Parathyroid adenoma (tissue), 2 donors: Measurements from ENCODE around the gene SNPH.

ENCODE experiments used
- H2AFZ ChIP-seq: fragments of 300-600 bp; sonication (generic); one replicate; pipeline ENCODE4 v1.7.0; 2017; ENCODE audit warnings: antibody characterized with exemption, mild to moderate bottlenecking
- H3K27ac ChIP-seq: fragments of 300-600 bp; sonication (generic); one replicate; pipeline ENCODE4 v1.7.0; 2017
- H3K27me3 ChIP-seq: fragments of 300-600 bp; sonication (generic); one replicate; pipeline ENCODE4 v1.7.0; 2017; ENCODE audit warnings: low read length; ENCODE audit not compliant: control insufficient read depth, insufficient read depth
- H3K36me3 ChIP-seq: fragments of 300-600 bp; sonication (generic); one replicate; pipeline ENCODE4 v1.7.0; 2017; ENCODE audit warnings: low read length; ENCODE audit not compliant: control insufficient read depth, insufficient read depth
- H3K4me1 ChIP-seq: fragments of 300-600 bp; sonication (generic); one replicate; pipeline ENCODE4 v1.7.0; 2017; ENCODE audit warnings: control low read depth
- H3K4me2 ChIP-seq: fragments of 300-600 bp; sonication (generic); one replicate; pipeline ENCODE4 v1.7.0; 2017; ENCODE audit warnings: low read length
- H3K4me3 ChIP-seq: fragments of 300-600 bp; sonication (generic); one replicate; pipeline ENCODE4 v1.7.0; 2017; ENCODE audit warnings: low read depth, low read length
- H3K79me2 ChIP-seq: fragments of 300-600 bp; sonication (generic); one replicate; pipeline ENCODE4 v1.7.0; 2017; ENCODE audit warnings: control low read depth
- H3K9ac ChIP-seq: fragments of 300-600 bp; sonication (generic); one replicate; pipeline ENCODE4 v1.7.0; 2017; ENCODE audit warnings: mild to moderate bottlenecking
- H3K9me3 ChIP-seq: fragments of 300-600 bp; sonication (generic); one replicate; pipeline ENCODE4 v1.7.0; 2017; ENCODE audit warnings: low read length; ENCODE audit not compliant: control insufficient read depth
- CTCF ChIP-seq: fragments of 300-600 bp; sonication (generic); IDR thresholded peaks from one replicate; pipeline ENCODE4 v1.7.0; 2017; ENCODE audit warnings: antibody characterized with exemption, mild to moderate bottlenecking
- donor health status: primary hyperparathyroidism.

The SNPH gene

GRCh38 chr20:1307571-1307971 lies 41.5 kb downstream of the SNPH start:
- H3K9ac ChIP-seq = no peak overlapping the region
- no peak overlapping the region for H2AFZ ChIP-seq
- H3K4me1 ChIP-seq = no peaks in the 10 kb centered on the region
- H3K27me3 ChIP-seq = no peaks in the 10 kb centered on the region
- TF ChIP-seq CTCF = no peak
- no peak overlapping the region for H3K4me2 ChIP-seq
- H3K79me2 ChIP-seq = no peaks in the 10 kb centered on the region
- no peaks in the 10 kb centered on the region for H3K36me3 ChIP-seq
- no peaks in the 10 kb centered on the region for H3K9me3 ChIP-seq
- H3K4me3 ChIP-seq = no peak overlapping the region
- H3K27ac ChIP-seq = no peak overlapping the region

DNA sequence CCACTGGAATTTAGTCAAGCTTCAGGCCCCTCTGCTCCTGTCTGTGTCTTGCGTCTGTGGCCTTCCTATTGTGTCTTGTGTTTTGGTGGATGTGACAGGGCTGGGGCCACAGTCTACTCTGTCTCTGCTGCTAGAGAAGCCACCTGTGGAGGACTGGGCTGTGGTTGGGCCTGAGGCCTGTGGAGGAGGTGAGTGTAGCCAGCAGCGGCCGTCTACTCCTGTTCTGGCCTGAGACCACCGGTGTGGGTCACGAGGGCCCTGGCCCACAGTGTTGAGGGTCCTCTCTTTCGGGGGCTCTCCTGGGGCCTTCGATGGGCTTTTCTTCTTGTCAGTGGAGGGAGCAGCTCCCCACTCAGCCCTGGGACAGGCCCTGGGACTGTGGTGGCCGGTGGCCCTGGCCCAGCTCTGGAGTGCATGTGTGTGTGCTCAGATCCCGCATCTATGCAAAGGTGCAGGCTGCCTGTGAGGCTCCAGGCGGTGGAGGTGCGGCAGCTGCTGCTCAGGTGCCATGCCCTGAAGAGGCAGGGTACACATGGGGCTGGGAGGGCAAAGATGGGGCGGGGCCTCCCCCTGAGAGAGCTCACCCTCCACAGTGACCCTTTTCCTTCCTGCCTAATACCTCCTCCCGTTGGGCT lies 42.1 kb downstream of the SNPH start:
- Histone ChIP-seq H3K36me3 (no peaks in the 10 kb centered on the region), H3K4me3 (no peak overlapping the region), H3K27me3 (no peaks in the 10 kb centered on the region), H3K4me2 (no peak overlapping the region), H3K9ac (no peak overlapping the region), H2AFZ (no peak overlapping the region), H3K4me1 (no peaks in the 10 kb centered on the region), H3K79me2 (no peaks in the 10 kb centered on the region), H3K27ac (no peak overlapping the region), H3K9me3 (no peaks in the 10 kb centered on the region)
- TF ChIP-seq CTCF = no peak

GRCh38 chr20:1308702-1309095 lies 42.6 kb downstream of the SNPH start:
- Histone ChIP-seq H3K9me3 (no peaks in the 10 kb centered on the region), H3K36me3 (no peaks in the 10 kb centered on the region), H3K27me3 (no peaks in the 10 kb centered on the region), H3K4me3 (no peak overlapping the region), H3K79me2 (no peaks in the 10 kb centered on the region), H3K4me2 (no peak overlapping the region), H3K4me1 (no peaks in the 10 kb centered on the region), H3K9ac (no peak overlapping the region), H2AFZ (no peak overlapping the region), H3K27ac (no peak overlapping the region)
- TF ChIP-seq CTCF = no peak

GRCh38 chr20:1309439-1309847 lies 43.3 kb downstream of the SNPH start:
- TF ChIP-seq CTCF = no peak
- Histone ChIP-seq H3K4me1 (no peaks in the 10 kb centered on the region), H3K4me3 (no peak overlapping the region), H3K79me2 (no peaks in the 10 kb centered on the region), H3K27me3 (no peaks in the 10 kb centered on the region), H2AFZ (no peak overlapping the region), H3K36me3 (no peaks in the 10 kb centered on the region), H3K27ac (no peak overlapping the region), H3K4me2 (no peak overlapping the region), H3K9me3 (no peaks in the 10 kb centered on the region), H3K9ac (no peak overlapping the region)

DNA sequence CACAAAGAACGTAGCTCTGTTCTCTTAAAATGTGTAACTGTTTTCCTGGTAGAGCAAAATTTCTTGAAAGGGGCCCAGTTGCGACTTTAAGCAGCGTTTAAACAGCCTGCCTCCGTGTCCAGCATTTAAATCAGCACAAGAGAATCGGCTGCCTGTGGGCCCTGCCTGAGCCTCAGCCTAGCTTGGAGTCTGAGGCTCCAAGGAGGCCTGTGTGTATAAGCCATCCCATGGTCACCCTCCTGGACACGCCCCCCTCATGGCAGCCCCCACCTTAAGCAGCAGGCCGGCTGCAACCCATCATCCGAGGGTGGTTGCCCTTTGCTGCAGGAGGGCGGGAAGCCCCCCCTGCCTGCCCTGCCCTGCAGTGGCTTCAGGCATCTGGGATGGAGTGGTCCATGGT lies 44.0 kb downstream of the SNPH start:
- no peak overlapping the region for H3K4me2 ChIP-seq
- no peaks in the 10 kb centered on the region for H3K36me3 ChIP-seq
- H3K27ac ChIP-seq = no peak overlapping the region
- H3K9me3 ChIP-seq = no peaks in the 10 kb centered on the region
- no peak overlapping the region for H3K9ac ChIP-seq
- H3K79me2 ChIP-seq = no peaks in the 10 kb centered on the region
- H2AFZ ChIP-seq = no peak overlapping the region
- no peak overlapping the region for H3K4me3 ChIP-seq
- TF ChIP-seq CTCF = no peak
- H3K27me3 ChIP-seq = no peaks in the 10 kb centered on the region
- H3K4me1 ChIP-seq = no peaks in the 10 kb centered on the region
